HG03064 (cell line): Measurements from ENCODE around the gene ATF3.
"Not testable (repeated sequence)": the region's sequence is repeated elsewhere in the genome, so short reads cannot be mapped to it uniquely, and the experiment has no call there.

Source experiments
- ATAC-seq: cut with Tn5 transposase; IDR thresholded peaks from one replicate; pipeline ENCODE4 v1.9.1; 2021; ENCODE audit warnings: low read depth; ENCODE audit not compliant: unreplicated experiment

Gene ATF3

GRCh38 chr1:212647004-212647403 lies 38.4 kb downstream of the ATF3 start:
- ATAC-seq: no peak

GRCh38 chr1:212648431-212648830 lies 39.9 kb downstream of the ATF3 start:
- ATAC-seq: no peak

GRCh38 chr1:212649020-212649419 lies 40.5 kb downstream of the ATF3 start:
- ATAC-seq: no peak

GRCh38 chr1:212650228-212650627 lies 41.7 kb downstream of the ATF3 start:
- no peak for ATAC-seq

GRCh38 chr1:212651521-212651920 lies 43.0 kb downstream of the ATF3 start:
- no peak for ATAC-seq

GRCh38 chr1:212651977-212652376 lies 43.4 kb downstream of the ATF3 start:
- no peak for ATAC-seq

GRCh38 chr1:212652609-212653008 lies 44.0 kb downstream of the ATF3 start:
- no peak for ATAC-seq

GRCh38 chr1:212655668-212656440 lies 47.3 kb downstream of the ATF3 start:
- ATAC-seq: no peak

- no peak for ATAC-seq
Measured at GRCh38 chr1:212656730-212657129, 48.2 kb downstream of the ATF3 start.

- ATAC-seq: not testable (repeated sequence)
Measured at GRCh38 chr1:212658250-212658649, 49.7 kb downstream of the ATF3 start.

GRCh38 chr1:212664409-212665199 lies 56.0 kb downstream of the ATF3 start:
- no peak for ATAC-seq

GRCh38 chr1:212665241-212666115 lies 56.9 kb downstream of the ATF3 start:
- peak; percentile 82 for ATAC-seq

- no peak for ATAC-seq
Measured at GRCh38 chr1:212666116-212666775, 57.7 kb downstream of the ATF3 start.

- ATAC-seq: no peak
Measured at GRCh38 chr1:212667223-212668139, 58.9 kb downstream of the ATF3 start.

- ATAC-seq: no peak
Measured at GRCh38 chr1:212668477-212668876, 59.9 kb downstream of the ATF3 start.

GRCh38 chr1:212669102-212669501 lies 60.5 kb downstream of the ATF3 start:
- no peak for ATAC-seq

- ATAC-seq: no peak
Measured at GRCh38 chr1:212669600-212669999, 61.0 kb downstream of the ATF3 start.

GRCh38 chr1:212670301-212670700 lies 61.7 kb downstream of the ATF3 start:
- no peak for ATAC-seq
